ENCODE data around the gene GORAB. TPM values are rescaled to one million over a fixed set of nuclear protein-coding genes. Genes with fewer than 3 reads are reported as not detected.

Gene GORAB
- total RNA-seq, 1 donor from 2014 or later, result 19.4 TPM

DNA sequence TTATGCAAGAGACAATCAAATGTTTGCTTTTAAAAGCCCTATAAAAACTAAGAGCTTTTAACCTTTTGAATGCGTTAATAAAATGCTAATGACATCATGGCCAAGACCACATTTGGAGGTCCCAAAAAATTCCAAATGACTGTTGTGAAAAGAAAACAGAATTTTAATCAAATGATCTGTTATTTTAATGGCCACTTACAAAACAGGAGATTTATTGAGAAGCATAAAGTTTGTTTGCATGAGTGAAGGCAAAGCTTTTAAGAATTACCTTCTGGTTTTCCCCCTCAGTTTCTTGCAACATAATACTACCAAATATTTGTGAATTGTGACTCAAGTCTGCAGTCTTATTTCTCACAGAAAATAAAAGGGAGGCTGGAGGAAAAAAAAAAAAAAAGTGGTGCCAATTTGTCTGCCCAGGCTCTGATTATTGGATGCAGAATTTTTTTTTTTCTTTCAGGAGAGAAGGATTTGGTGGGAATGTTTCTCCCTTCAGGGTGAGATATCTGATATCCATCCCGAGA is 60.7 kb downstream of the GORAB start:
- Mint-ChIP-seq H3K27ac (no peak overlapping the region), H3K36me3 (no peaks in the 10 kb centered on the region), H3K9me3 (no peaks in the 10 kb centered on the region), H3K4me1 (ENCODE audit: unreplicated experiment) (peaks cover 38% of the 10 kb centered on the region), H3K4me3 (peak overlapping the region; percentile 20), H3K27me3 (peaks cover 17% of the 10 kb centered on the region)
- DNase-seq (ENCODE audit: extremely low spot score, unreplicated experiment), result no peak
- no peak for TF ChIP-seq CTCF (conservative IDR thresholded peaks at IDR 0.05)

DNA sequence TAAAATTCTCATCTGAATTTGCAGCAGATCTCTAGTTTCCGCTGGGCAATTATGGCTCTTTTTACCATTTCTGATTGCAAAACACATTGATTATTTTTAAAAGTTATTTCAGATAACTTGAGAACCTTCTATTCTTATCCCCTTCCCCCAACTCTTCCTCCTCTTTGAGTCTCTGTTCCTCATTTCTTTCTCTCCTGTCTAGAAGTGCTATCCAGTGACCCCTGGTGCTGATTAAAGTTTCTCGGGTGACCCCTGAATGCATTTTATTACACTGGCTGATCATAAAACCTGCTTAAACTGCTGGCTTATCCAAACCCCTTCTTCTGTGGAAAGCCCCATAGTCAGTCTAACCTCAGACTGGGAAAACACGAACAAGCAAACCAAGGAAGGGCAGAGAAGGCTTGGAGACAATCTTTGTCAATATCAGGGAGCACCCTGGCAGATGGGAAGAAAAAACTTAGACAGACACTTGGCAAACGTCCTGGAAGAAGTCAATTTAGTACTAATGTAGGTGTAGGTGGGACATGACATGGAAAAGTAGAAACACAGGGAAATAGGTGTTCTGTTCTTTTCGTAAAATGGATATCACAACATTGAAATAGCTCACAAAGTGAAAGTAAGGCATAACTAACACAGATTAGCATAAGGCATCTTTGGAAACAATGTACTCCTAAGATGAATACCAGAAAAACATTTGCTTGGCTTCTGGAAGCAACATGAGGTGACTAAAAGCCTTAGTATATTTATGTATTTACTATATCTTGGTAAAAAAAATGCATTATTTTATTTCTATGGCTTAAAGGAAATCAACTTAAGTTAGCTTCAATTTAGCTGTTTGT is 61.4 kb downstream of the GORAB start:
- H3K9me3 Mint-ChIP-seq, result no peaks in the 10 kb centered on the region
- peaks cover 17% of the 10 kb centered on the region for H3K27me3 Mint-ChIP-seq
- no peak for DNase-seq (ENCODE audit: extremely low spot score, unreplicated experiment)
- no peak for TF ChIP-seq CTCF (conservative IDR thresholded peaks at IDR 0.05)
- no peak overlapping the region for H3K27ac Mint-ChIP-seq
- peak overlapping the region; percentile 20 for H3K4me3 Mint-ChIP-seq
- no peaks in the 10 kb centered on the region for H3K36me3 Mint-ChIP-seq
- H3K4me1 Mint-ChIP-seq (ENCODE audit: unreplicated experiment), result peaks cover 38% of the 10 kb centered on the region

GRCh38 chr1:170594066-170594626 is 62.2 kb downstream of the GORAB start:
- H3K36me3 Mint-ChIP-seq, result no peaks in the 10 kb centered on the region
- no peaks in the 10 kb centered on the region for H3K9me3 Mint-ChIP-seq
- H3K4me3 Mint-ChIP-seq, result no peak overlapping the region
- H3K27ac Mint-ChIP-seq, result no peak overlapping the region
- H3K27me3 Mint-ChIP-seq, result peaks cover 14% of the 10 kb centered on the region
- TF ChIP-seq CTCF (conservative IDR thresholded peaks at IDR 0.05), result no peak
- peaks cover 32% of the 10 kb centered on the region for H3K4me1 Mint-ChIP-seq (ENCODE audit: unreplicated experiment)
- no peak for DNase-seq (ENCODE audit: extremely low spot score, unreplicated experiment)

GRCh38 chr1:170596701-170597100 is 64.7 kb downstream of the GORAB start:
- Mint-ChIP-seq H3K4me1 (ENCODE audit: unreplicated experiment) (peaks cover 19% of the 10 kb centered on the region), H3K36me3 (no peaks in the 10 kb centered on the region), H3K9me3 (no peaks in the 10 kb centered on the region), H3K27ac (no peak overlapping the region), H3K27me3 (peaks cover under 1% of the 10 kb centered on the region), H3K4me3 (no peak overlapping the region)
- TF ChIP-seq CTCF (conservative IDR thresholded peaks at IDR 0.05), result no peak
- DNase-seq (ENCODE audit: extremely low spot score, unreplicated experiment), result no peak

DNA sequence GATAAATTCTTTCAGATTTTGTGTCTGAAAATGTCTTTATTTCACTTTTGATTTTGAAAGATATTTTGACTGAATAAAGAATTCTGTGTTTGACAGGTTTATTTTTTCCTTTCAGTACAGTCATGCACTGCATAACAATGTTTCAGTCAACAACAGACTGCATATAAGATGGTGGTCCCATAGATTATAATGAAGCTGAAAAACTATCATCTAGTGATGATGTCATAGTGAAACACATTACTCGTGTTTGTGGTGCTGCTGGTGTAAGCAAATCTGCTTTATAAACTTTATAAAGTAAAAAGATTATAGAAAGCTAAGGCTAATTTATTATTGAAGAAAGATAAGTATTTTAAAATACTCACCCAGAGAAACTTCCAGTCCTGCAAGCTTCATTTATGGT is 66.7 kb downstream of the GORAB start:
- no peak for TF ChIP-seq CTCF (conservative IDR thresholded peaks at IDR 0.05)
- no peaks in the 10 kb centered on the region for H3K9me3 Mint-ChIP-seq
- DNase-seq (ENCODE audit: extremely low spot score, unreplicated experiment), result no peak
- peaks cover 3% of the 10 kb centered on the region for H3K36me3 Mint-ChIP-seq
- peaks cover 6% of the 10 kb centered on the region for H3K4me1 Mint-ChIP-seq (ENCODE audit: unreplicated experiment)
- H3K27ac Mint-ChIP-seq, result no peak overlapping the region
- H3K27me3 Mint-ChIP-seq, result no peaks in the 10 kb centered on the region
- H3K4me3 Mint-ChIP-seq, result no peak overlapping the region

All from type B pancreatic cell (in vitro differentiated cells).